ENCODE data around the gene ADCK1.
"Not testable (repeated sequence)": the region's sequence is repeated elsewhere in the genome, so short reads cannot be mapped to it uniquely, and the experiment has no call there.

Gene ADCK1

GRCh38 chr14:77950371-77951063, 150.6 kb downstream of the ADCK1 start:
- no peak for DNase-seq (ENCODE audit: low spot score)

GRCh38 chr14:77955816-77956484, 156.0 kb downstream of the ADCK1 start:
- DNase-seq (ENCODE audit: low spot score), result no peak

- not testable (repeated sequence) for DNase-seq (ENCODE audit: low spot score)
These were observed 159.8 kb downstream of the ADCK1 start for GRCh38 chr14:77959686-77960085.

GRCh38 chr14:77961847-77962580, 162.1 kb downstream of the ADCK1 start:
- no peak for DNase-seq (ENCODE audit: low spot score)

- DNase-seq (ENCODE audit: low spot score), result no peak
These were observed 163.0 kb downstream of the ADCK1 start for GRCh38 chr14:77962731-77963520.

GRCh38 chr14:77964586-77964985, 164.7 kb downstream of the ADCK1 start:
- no peak for DNase-seq (ENCODE audit: low spot score)

DNA sequence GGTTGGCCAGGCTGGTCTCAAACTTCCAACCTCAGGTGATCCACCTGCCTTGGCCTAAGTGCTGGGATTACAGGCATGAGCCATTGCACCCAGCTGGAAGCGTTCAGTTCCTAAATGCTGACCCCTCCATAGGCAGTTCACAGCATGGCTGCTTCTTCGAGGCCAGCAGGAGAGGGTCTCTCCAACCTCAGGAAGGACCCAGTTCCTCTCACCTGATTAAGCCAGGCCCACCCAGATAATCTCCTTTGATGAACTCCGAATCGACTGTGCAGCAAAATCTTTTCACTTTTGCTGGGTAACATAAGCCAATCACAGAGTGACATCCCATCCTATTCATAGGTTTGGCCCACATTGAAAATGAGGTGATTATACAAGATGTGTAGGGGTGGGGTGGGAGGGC, 165.1 kb downstream of the ADCK1 start:
- no peak for DNase-seq (ENCODE audit: low spot score)

DNA sequence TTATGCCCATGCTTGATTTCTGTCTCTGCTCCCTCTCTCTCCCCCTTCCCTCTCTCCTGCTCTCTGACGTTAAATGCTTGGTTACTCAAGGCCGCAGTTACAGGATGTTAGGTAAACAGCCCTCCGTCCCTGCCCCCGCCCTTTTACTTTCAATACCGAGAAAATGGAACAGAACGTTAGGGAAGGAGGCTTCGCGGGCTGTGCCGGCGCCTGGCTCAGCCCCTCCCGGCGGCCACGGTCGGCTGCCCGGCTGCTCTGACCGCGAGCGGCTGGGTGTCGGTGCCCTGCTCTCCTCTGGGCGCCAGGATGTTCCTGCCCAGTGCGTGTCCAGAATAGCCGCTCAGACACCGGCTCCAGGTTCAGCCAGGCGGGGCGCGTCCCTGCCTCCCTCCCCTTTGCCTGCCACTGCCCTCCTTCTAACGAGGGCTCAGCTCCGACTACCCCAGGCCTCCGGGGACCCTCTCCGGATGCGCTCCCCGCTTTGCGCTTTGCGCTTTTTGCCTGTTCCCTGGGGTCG, 166.1 kb downstream of the ADCK1 start:
- DNase-seq (ENCODE audit: low spot score), result peak; percentile 19

DNA sequence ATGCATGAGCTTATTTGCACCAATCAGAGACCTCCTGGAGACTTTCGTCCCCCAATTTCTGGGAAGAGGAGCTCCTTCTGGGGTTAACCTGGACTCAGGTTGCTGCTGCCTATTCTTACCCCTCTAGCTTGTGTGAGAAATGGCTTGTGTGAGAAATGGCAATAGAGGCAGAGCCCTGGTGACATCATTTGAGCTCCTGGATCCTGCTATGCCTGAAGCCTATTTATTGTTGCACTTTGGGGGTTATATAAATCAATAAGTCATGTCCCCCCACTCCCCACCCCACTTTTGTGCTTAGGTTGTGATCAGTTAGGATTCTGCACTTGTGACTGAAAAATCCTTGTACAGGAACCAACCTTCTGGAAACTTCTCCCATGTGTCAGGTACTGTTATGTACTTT, 167.2 kb downstream of the ADCK1 start:
- no peak for DNase-seq (ENCODE audit: low spot score)

GRCh38 chr14:77970646-77971045, 170.7 kb downstream of the ADCK1 start:
- no peak for DNase-seq (ENCODE audit: low spot score)

DNA sequence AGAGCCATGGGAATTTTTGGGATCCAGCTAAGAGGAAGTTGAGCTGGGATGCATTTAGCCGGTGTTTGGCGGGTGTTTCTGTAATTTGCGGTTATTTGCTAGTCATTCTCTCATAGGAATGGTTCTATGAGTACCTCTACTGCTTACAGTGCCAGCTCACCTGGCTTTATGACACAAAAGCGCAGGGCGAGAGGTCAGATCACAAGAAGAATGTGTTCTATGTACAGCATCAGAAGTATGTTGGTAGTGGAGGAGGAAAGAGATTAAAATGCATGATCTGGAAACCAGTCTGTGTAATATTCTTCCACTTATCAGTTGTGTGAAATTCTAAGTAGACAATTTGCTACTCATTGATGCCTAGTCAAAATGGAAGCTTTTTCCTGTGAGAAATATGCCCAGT, 173.3 kb downstream of the ADCK1 start:
- DNase-seq (ENCODE audit: low spot score), result no peak

- DNase-seq (ENCODE audit: low spot score), result no peak
These were observed 176.7 kb downstream of the ADCK1 start for GRCh38 chr14:77976591-77976990.

DNA sequence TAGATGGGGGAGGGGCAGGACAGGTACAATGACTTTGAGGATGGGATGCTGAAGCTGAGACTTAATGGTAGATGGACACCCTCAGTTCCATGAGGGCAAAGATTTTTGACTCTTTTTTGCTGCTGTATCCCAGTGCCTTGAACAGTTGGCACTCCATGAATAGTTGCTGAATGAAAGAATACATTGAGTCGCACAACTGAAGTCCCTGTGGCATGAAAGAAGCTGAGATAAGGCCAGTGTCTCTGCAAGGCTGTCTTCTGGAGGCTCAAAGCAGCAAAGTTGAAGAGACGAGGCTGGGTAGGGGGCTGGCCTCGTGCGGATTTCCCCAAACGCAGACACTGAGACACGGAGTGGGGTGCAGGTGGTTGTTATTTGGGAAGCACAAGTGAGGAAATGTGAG, 179.3 kb downstream of the ADCK1 start:
- no peak for DNase-seq (ENCODE audit: low spot score)

- no peak for DNase-seq (ENCODE audit: low spot score)
These were observed 179.9 kb downstream of the ADCK1 start for GRCh38 chr14:77979666-77980351.

DNA sequence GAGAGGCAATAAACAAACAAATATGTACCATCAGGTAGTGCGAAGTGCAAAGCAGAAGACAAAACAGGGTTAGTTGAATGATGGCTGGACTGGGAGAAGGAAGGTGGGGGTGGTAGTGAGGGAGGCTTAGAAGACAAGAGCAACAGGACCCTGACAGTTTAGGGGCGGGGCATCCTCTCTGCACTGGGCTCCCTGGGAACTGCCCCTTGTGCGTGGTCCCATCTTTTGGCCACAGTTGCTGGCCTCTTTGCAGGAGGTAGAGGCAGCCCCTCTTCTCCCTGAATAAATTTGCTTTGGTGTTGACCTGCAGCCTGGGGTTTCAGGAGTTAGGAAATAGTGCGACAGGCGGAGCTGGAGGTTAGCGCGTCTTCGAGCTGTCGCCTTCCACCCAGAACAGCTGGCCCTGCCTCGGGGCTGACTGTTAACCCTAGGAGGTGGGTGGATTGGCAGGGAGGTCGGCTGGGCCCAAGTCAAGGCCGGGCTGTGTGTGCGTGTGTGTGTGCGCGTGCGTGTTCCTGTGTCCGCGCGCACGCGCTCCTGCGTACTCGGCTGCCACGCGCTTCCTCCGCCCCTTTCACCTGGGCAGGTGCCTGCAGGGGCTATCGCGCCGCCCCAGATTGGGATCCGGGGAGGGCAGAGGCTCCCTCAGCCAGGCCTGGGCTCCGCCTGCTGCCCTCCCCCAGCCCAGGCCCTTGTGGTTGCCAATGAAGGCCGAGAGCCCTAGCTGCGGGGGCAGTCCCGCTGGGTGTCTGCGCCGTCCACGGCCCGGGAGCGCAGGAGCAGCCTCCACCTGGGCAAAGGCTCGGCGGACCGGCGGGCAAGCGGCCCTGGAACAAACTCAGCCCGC, 180.8 kb downstream of the ADCK1 start:
- no peak for DNase-seq (ENCODE audit: low spot score)
